Hepatocyte (in vitro differentiated cells): ENCODE measurements around the gene FIBCD1. TPM values are rescaled to one million over a fixed set of nuclear protein-coding genes. Genes with fewer than 3 reads are reported as not detected.

Experiments used
- DNase-seq: peaks from one replicate; pipeline ENCODE4 v3.0.0-alpha.2; 2016; ENCODE audit warnings: low spot score
- H2AFZ ChIP-seq: fragments of 200-600 bp; sonication (generic); 2 replicates; pipeline ENCODE4 v1.6.0; 2016; ENCODE audit warnings: antibody characterized with exemption, mild to moderate bottlenecking
- H3K27ac ChIP-seq: fragments of 200-600 bp; sonication (generic); 2 replicates; pipeline ENCODE4 v1.5.1; 2016; ENCODE audit warnings: mild to moderate bottlenecking
- H3K27me3 ChIP-seq: fragments of 200-600 bp; sonication (generic); 2 replicates; pipeline ENCODE4 v1.6.1; 2016
- H3K36me3 ChIP-seq: fragments of 200-600 bp; sonication (generic); replicated peaks from 2 replicates; pipeline ENCODE4 v1.5.1; 2016; ENCODE audit warnings: low read depth; ENCODE audit not compliant: insufficient read depth
- H3K4me1 ChIP-seq: fragments of 200-600 bp; sonication (generic); 2 replicates; pipeline ENCODE4 v1.5.1; 2016; ENCODE audit warnings: mild to moderate bottlenecking, moderate library complexity; ENCODE audit not compliant: insufficient read depth
- H3K4me2 ChIP-seq: fragments of 200-600 bp; sonication (generic); 2 replicates; pipeline ENCODE4 v1.6.0; 2016
- H3K4me3 ChIP-seq: fragments of 200-600 bp; sonication (generic); 2 replicates; pipeline ENCODE4 v1.5.1; 2016; ENCODE audit warnings: mild to moderate bottlenecking
- H3K79me2 ChIP-seq: fragments of 200-600 bp; sonication (generic); 2 replicates; pipeline ENCODE4 v1.6.0; 2017; ENCODE audit warnings: mild to moderate bottlenecking
- H3K9me2 ChIP-seq: fragments of 200-600 bp; sonication (generic); replicated peaks from 2 replicates; pipeline ENCODE4 v1.6.0; 2017; ENCODE audit warnings: mild to moderate bottlenecking; ENCODE audit not compliant: insufficient read depth
- H3K9me3 ChIP-seq: fragments of 200-600 bp; sonication (generic); 2 replicates; pipeline ENCODE4 v1.5.1; 2016; ENCODE audit warnings: low read depth, mild to moderate bottlenecking
- H4K20me1 ChIP-seq: fragments of 200-600 bp; sonication (generic); 2 replicates; pipeline ENCODE4 v1.6.0; 2016; ENCODE audit warnings: mild to moderate bottlenecking; ENCODE audit not compliant: insufficient read depth, poor library complexity, severe bottlenecking
- EZH2 ChIP-seq: fragments of 200-600 bp; sonication (generic); IDR thresholded peaks from 2 replicates; pipeline ENCODE4 v1.6.1; 2016; ENCODE audit warnings: antibody characterized with exemption, mild to moderate bottlenecking, borderline replicate concordance
- EZH2phosphoT487 ChIP-seq: fragments of 200-600 bp; sonication (generic); IDR thresholded peaks from one replicate; pipeline ENCODE4 v1.6.1; 2018; ENCODE audit warnings: antibody characterized with exemption, mild to moderate bottlenecking, low read depth, moderate library complexity; ENCODE audit not compliant: unreplicated experiment, severe bottlenecking
- WGBS: methylation state at CpG from one replicate; pipeline ENCODE4 v1.1.6; 2016; ENCODE audit warnings: low lambda C conversion rate; ENCODE audit errors: missing lambda C conversion rate; 5-methylcytosine and 5-hydroxymethylcytosine counted together
- polyA plus RNA-seq: library from polyadenylated mRNA; unstranded; fragments of >200 nt; fragmentation: Nextera tagmentation; extraction: Ambion mirVana; gene quantifications from 2 replicates; pipeline ENCODE4 v1.2.1, GENCODE V29; 2016
- total RNA-seq: library from RNA; depleted of rRNA; stranded (reverse); fragments of >200 nt; gene quantifications from 2 replicates; pipeline ENCODE4 v1.2.3, GENCODE V29; 2014
- TF ChIP-seq, protein P1 (sequence below): fragments of 200-600 bp; sonication (generic); IDR thresholded peaks from 2 replicates; pipeline ENCODE4 v1.5.1; 2016; ENCODE audit warnings: antibody characterized with exemption, mild to moderate bottlenecking; ENCODE audit not compliant: poor library complexity

FIBCD1 gene
- total and polyA plus RNA-seq, 2 experiments from 2014 or later = 0.33 TPM; not detected in 1

DNA sequence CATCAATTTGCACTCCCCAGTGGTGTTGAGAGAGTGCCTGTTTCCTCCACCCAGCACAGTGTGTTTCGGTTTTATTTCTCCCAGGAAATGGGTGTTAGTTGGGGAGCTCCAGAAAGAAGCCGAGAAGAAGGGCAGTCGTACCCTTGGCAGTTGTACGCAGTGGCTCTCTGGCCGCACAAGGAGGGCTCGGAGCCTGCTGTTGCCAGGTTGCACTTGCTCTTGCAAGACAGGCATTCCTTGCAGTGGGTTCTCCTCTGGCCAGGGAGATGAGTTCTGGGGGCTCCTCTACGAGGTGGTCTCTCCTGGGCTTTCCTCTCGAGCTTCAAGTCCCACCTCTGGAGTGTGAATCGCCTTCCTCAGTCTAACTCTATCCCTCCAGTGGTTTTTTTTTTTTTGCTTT, 71.5 kb downstream of the FIBCD1 start:
- Histone ChIP-seq H2AFZ (no peak overlapping the region), H4K20me1 (peaks cover 75% of the 10 kb centered on the region), H3K9me3 (no peaks in the 10 kb centered on the region), H3K9me2 (no peaks in the 10 kb centered on the region), H3K4me3 (no peak overlapping the region), H3K36me3 (no peaks in the 10 kb centered on the region), H3K4me1 (peaks cover 8% of the 10 kb centered on the region), H3K79me2 (peaks cover 83% of the 10 kb centered on the region), H3K4me2 (no peak overlapping the region), H3K27me3 (no peaks in the 10 kb centered on the region), H3K27ac (no peak overlapping the region)
- TF ChIP-seq EZH2phosphoT487 (no peak), EZH2 (no peak)
- TF ChIP-seq, protein P1, sequence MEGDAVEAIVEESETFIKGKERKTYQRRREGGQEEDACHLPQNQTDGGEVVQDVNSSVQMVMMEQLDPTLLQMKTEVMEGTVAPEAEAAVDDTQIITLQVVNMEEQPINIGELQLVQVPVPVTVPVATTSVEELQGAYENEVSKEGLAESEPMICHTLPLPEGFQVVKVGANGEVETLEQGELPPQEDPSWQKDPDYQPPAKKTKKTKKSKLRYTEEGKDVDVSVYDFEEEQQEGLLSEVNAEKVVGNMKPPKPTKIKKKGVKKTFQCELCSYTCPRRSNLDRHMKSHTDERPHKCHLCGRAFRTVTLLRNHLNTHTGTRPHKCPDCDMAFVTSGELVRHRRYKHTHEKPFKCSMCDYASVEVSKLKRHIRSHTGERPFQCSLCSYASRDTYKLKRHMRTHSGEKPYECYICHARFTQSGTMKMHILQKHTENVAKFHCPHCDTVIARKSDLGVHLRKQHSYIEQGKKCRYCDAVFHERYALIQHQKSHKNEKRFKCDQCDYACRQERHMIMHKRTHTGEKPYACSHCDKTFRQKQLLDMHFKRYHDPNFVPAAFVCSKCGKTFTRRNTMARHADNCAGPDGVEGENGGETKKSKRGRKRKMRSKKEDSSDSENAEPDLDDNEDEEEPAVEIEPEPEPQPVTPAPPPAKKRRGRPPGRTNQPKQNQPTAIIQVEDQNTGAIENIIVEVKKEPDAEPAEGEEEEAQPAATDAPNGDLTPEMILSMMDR = no peak
- WGBS = 97% methylated on average over 9 of the region's 9 CpGs
- DNase-seq = no peak

DNA sequence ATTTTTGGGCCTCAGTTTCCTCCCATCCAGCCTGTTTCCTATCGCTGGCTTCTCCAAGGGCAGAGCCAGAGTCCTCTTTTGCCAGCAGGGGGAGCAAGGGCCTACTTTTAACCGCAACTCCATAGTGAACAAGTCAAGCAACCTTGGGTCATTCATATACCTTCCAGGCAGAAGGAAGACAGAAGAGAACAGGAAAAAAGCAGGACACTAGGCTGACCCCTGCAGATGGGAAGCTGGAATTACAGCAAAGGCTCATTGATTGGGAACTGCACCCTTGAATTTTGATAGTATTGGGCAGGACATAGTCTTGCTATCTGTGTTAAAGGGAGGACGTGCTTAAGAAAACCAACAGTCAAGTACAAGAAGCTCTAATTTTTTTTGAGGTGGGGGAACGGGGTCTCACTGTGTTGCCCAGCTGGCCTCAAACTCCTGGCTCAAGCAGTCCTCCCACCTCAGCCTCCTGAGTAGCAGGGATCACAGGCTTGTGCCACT, 72.5 kb downstream of the FIBCD1 start:
- no peak for TF ChIP-seq EZH2phosphoT487
- TF ChIP-seq, protein P1 = peak; percentile 90
- Histone ChIP-seq H3K9me3 (no peaks in the 10 kb centered on the region), H3K4me2 (no peak overlapping the region), H3K36me3 (no peaks in the 10 kb centered on the region), H3K4me1 (peaks cover 8% of the 10 kb centered on the region), H3K4me3 (no peak overlapping the region), H3K9me2 (no peaks in the 10 kb centered on the region), H3K27me3 (no peaks in the 10 kb centered on the region), H2AFZ (no peak overlapping the region), H4K20me1 (peaks cover 75% of the 10 kb centered on the region), H3K79me2 (peaks cover 85% of the 10 kb centered on the region), H3K27ac (no peak overlapping the region)
- DNase-seq = peak; percentile 90
- 49% methylated on average over 4 of the region's 4 CpGs for WGBS

DNA sequence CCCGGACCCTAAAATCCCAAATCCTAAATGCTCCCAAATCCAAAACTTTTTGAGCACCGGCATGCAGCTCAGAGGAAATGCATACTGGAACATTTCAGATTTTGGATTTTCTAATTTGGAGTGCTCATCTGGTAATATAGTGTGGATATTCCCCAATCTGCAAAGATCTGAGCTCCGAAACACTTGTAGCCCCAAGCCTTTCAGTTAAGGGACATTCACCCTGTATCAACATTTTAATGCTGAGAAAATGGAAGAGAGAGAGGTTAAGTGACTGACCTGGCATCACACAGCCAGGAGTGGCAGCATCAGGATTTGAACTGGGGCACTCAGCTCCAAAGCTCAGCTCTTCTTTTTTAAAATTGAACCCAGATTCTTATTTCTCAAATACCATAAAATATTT, 73.1 kb downstream of the FIBCD1 start:
- Histone ChIP-seq H3K4me2 (no peak overlapping the region), H3K79me2 (peaks cover 83% of the 10 kb centered on the region), H3K4me3 (no peak overlapping the region), H3K9me3 (no peaks in the 10 kb centered on the region), H3K4me1 (peaks cover 8% of the 10 kb centered on the region), H3K36me3 (no peaks in the 10 kb centered on the region), H3K27ac (no peak overlapping the region), H3K9me2 (no peaks in the 10 kb centered on the region), H3K27me3 (no peaks in the 10 kb centered on the region), H4K20me1 (peaks cover 76% of the 10 kb centered on the region), H2AFZ (no peak overlapping the region)
- DNase-seq = no peak
- 100% methylated on average over 3 of the region's 3 CpGs for WGBS
- TF ChIP-seq, protein P1 = no peak
- no peak for TF ChIP-seq EZH2

DNA sequence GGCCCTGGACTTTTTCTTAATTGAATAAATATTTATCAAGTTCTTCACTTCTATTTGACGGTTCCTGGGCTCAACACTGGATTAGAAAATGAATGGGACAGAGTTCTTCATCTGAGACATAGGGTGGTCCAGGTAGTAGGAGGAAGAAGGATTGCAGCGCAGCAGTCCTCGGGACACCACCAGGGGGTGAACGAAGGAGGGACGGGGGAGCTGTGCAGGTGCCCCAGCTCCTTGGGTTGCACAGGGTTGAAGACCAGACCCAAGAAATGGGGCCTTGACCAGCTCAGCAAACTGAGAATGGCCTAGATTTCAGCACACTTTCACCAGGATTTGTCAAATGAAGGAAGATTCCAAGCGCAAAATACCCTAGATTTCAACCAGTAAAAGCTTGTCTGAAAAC, 74.5 kb downstream of the FIBCD1 start:
- Histone ChIP-seq H3K9me3 (no peaks in the 10 kb centered on the region), H3K4me1 (peaks cover 15% of the 10 kb centered on the region), H3K4me2 (no peak overlapping the region), H3K4me3 (no peak overlapping the region), H2AFZ (no peak overlapping the region), H3K9me2 (no peaks in the 10 kb centered on the region), H4K20me1 (peaks cover 69% of the 10 kb centered on the region), H3K36me3 (no peaks in the 10 kb centered on the region), H3K27ac (no peak overlapping the region), H3K27me3 (no peaks in the 10 kb centered on the region), H3K79me2 (peaks cover 79% of the 10 kb centered on the region)
- TF ChIP-seq, protein P1 = no peak
- TF ChIP-seq EZH2 = no peak
- TF ChIP-seq EZH2phosphoT487 = no peak
- DNase-seq = no peak
- WGBS = 93% methylated on average over 6 of the region's 6 CpGs
